ENCODE data around the gene TRMT11. TPM values are rescaled to one million over a fixed set of nuclear protein-coding genes. Genes with fewer than 3 reads are reported as not detected.

TRMT11 gene
- polyA plus RNA-seq, 1 experiment = 27.3 TPM

- H3K27me3 ChIP-seq (ENCODE audit: control insufficient read depth, insufficient read depth, low read length) = no peaks in the 10 kb centered on the region
- no peaks in the 10 kb centered on the region for H3K9me3 ChIP-seq (ENCODE audit: control insufficient read depth, insufficient read depth, low read length)
- no peak for DNase-seq (ENCODE audit: low read depth, low spot score)
- H3K27ac ChIP-seq (ENCODE audit: low read depth, low read length) = no peak overlapping the region
- CTCF ChIA-PET = interaction anchor here (1.9 kb wide), 1 partner anchor 40 kb away, joined by 6 read pairs; no protein-coding TSS in a partner anchor
- POLR2A ChIA-PET = no interaction called here
- H3K4me3 ChIP-seq (ENCODE audit: low read depth, low read length) = no peak overlapping the region
- no peak for TF ChIP-seq CTCF (IDR thresholded peaks at IDR 0.05; ENCODE audit: low read depth, low read length)
These were observed 49.4 kb downstream of the TRMT11 start for GRCh38 chr6:126035764-126036163.

- no peak overlapping the region for H3K4me3 ChIP-seq (ENCODE audit: low read depth, low read length)
- no peaks in the 10 kb centered on the region for H3K9me3 ChIP-seq (ENCODE audit: control insufficient read depth, insufficient read depth, low read length)
- POLR2A ChIA-PET = no interaction called here
- no peak for DNase-seq (ENCODE audit: low read depth, low spot score)
- H3K27ac ChIP-seq (ENCODE audit: low read depth, low read length) = no peak overlapping the region
- TF ChIP-seq CTCF (IDR thresholded peaks at IDR 0.05; ENCODE audit: low read depth, low read length) = no peak
- CTCF ChIA-PET = interaction anchor here (0.7 to 2.0 kb wide), 3 partner anchors 43 to 1147 kb away, joined by 3 to 13 read pairs (median 6); no protein-coding TSS in a partner anchor
- no peaks in the 10 kb centered on the region for H3K27me3 ChIP-seq (ENCODE audit: control insufficient read depth, insufficient read depth, low read length)
These were observed 51.9 kb downstream of the TRMT11 start for GRCh38 chr6:126038234-126038633.

GRCh38 chr6:126039284-126039683 is 52.9 kb downstream of the TRMT11 start:
- no peaks in the 10 kb centered on the region for H3K9me3 ChIP-seq (ENCODE audit: control insufficient read depth, insufficient read depth, low read length)
- H3K27me3 ChIP-seq (ENCODE audit: control insufficient read depth, insufficient read depth, low read length) = no peaks in the 10 kb centered on the region
- POLR2A ChIA-PET = no interaction called here
- no peak overlapping the region for H3K4me3 ChIP-seq (ENCODE audit: low read depth, low read length)
- H3K27ac ChIP-seq (ENCODE audit: low read depth, low read length) = no peak overlapping the region
- no peak for DNase-seq (ENCODE audit: low read depth, low spot score)
- TF ChIP-seq CTCF (IDR thresholded peaks at IDR 0.05; ENCODE audit: low read depth, low read length) = no peak
- CTCF ChIA-PET = interaction anchor here (1.2 to 2.0 kb wide), 2 partner anchors 44 to 1062 kb away, joined by 5 to 6 read pairs; no protein-coding TSS in a partner anchor

GRCh38 chr6:126040394-126040793 is 54.1 kb downstream of the TRMT11 start:
- Histone ChIP-seq H3K4me3 (ENCODE audit: low read depth, low read length) (no peak overlapping the region), H3K27me3 (ENCODE audit: control insufficient read depth, insufficient read depth, low read length) (no peaks in the 10 kb centered on the region), H3K27ac (ENCODE audit: low read depth, low read length) (no peak overlapping the region), H3K9me3 (ENCODE audit: control insufficient read depth, insufficient read depth, low read length) (no peaks in the 10 kb centered on the region)
- no peak for DNase-seq (ENCODE audit: low read depth, low spot score)
- ChIA-PET POLR2A (interaction anchor here (0.9 kb wide), 1 partner anchor 23 kb away, joined by 3 read pairs; no protein-coding TSS in a partner anchor), CTCF (no interaction called here)
- no peak for TF ChIP-seq CTCF (IDR thresholded peaks at IDR 0.05; ENCODE audit: low read depth, low read length)

GRCh38 chr6:126040826-126041225 is 54.5 kb downstream of the TRMT11 start:
- Histone ChIP-seq H3K27me3 (ENCODE audit: control insufficient read depth, insufficient read depth, low read length) (no peaks in the 10 kb centered on the region), H3K27ac (ENCODE audit: low read depth, low read length) (no peak overlapping the region), H3K9me3 (ENCODE audit: control insufficient read depth, insufficient read depth, low read length) (no peaks in the 10 kb centered on the region), H3K4me3 (ENCODE audit: low read depth, low read length) (no peak overlapping the region)
- no peak for DNase-seq (ENCODE audit: low read depth, low spot score)
- ChIA-PET CTCF (interaction anchor here (0.8 kb wide), 1 partner anchor 12 kb away, joined by 4 read pairs; no protein-coding TSS in a partner anchor), POLR2A (interaction anchor here (0.9 kb wide), 1 partner anchor 23 kb away, joined by 3 read pairs; no protein-coding TSS in a partner anchor)
- no peak for TF ChIP-seq CTCF (IDR thresholded peaks at IDR 0.05; ENCODE audit: low read depth, low read length)
